ENCODE measurements around the gene FOXR2. TPM values are rescaled to one million over a fixed set of nuclear protein-coding genes. Genes with fewer than 3 reads are reported as not detected.

The FOXR2 gene
- total RNA-seq, 4 donors from 2014 or later, result not detected

DNA sequence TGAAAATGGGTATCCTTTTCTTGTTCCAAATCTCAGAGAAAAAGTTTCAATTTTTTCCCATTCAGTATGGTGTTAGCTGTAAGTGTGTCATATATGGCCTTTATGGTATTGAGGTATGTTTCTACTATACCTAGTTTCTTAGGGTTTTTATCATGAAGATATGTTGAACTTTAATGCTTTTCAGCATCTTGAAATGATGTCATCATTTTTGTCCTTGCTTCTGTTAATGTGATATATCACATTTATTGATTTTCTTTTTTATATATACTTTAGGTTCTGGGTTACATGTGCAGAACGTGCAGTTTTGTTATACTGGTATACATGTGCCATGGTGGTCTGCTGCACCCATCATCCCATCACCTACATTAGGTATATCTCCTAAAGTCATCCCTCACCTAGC, 44.9 kb downstream of the FOXR2 start:
- intact Hi-C loops (cut with DNase I; ENCODE audit: low total_unique reads) (no loop called here), in situ Hi-C loops (cut with MboI; ENCODE audit: low sequenced_read_pairs in 4 of 4) (no loop called here)
- Histone ChIP-seq H3K36me3 (no peaks in the 10 kb centered on the region), H3K9me3 (peaks cover 0 to 5% (median 0%) of the 10 kb centered on the region in 3 donors), H3K4me1 (no peaks in the 10 kb centered on the region), H3K27ac (no peak overlapping the region), H3K27me3 (no peaks in the 10 kb centered on the region), H3K4me3 (no peak overlapping the region)
- DNase-seq, result no peak
- no peak for TF ChIP-seq POLR2A (IDR thresholded peaks at IDR 0.05)
- TF ChIP-seq, protein P1, sequence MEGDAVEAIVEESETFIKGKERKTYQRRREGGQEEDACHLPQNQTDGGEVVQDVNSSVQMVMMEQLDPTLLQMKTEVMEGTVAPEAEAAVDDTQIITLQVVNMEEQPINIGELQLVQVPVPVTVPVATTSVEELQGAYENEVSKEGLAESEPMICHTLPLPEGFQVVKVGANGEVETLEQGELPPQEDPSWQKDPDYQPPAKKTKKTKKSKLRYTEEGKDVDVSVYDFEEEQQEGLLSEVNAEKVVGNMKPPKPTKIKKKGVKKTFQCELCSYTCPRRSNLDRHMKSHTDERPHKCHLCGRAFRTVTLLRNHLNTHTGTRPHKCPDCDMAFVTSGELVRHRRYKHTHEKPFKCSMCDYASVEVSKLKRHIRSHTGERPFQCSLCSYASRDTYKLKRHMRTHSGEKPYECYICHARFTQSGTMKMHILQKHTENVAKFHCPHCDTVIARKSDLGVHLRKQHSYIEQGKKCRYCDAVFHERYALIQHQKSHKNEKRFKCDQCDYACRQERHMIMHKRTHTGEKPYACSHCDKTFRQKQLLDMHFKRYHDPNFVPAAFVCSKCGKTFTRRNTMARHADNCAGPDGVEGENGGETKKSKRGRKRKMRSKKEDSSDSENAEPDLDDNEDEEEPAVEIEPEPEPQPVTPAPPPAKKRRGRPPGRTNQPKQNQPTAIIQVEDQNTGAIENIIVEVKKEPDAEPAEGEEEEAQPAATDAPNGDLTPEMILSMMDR (IDR thresholded peaks at IDR 0.05 in 4 of 5, conservative IDR thresholded peaks at IDR 0.05 in 1 of 5), result no peak
- no peak for ATAC-seq

Other genes with a start within 250 kb of the FOXR2 start
- gene MAGEH1, start 171.3 kb upstream of the FOXR2 start, total RNA-seq, result 10 to 100 TPM in 3 of 4 donors, 1 to 10 TPM in 1; 7.9 to 15.2 (median 13.0) TPM
- 1 to 10 TPM in 1 of 4 donors, under 1 TPM in 3; 0.09 to 1.2 (median 0.57) TPM for gene USP51, start 133.6 kb upstream of the FOXR2 start, total RNA-seq
- gene RRAGB, start 94.3 kb downstream of the FOXR2 start, total RNA-seq, result 10 to 100 TPM in 1 of 4 donors, 1 to 10 TPM in 3; 2.8 to 20.9 (median 7.4) TPM

Data from gastrocnemius medialis (tissue), 4 donors.